GM18526 (cell line): ENCODE data around the gene CACNA2D4.

Experiments
- POLR2A ChIP-seq: IDR thresholded peaks from 3 replicates; pipeline ENCODE4 v1.6.1; 2011; ENCODE audit not compliant: insufficient read length; ENCODE audit errors: extremely low read depth

Gene CACNA2D4

DNA sequence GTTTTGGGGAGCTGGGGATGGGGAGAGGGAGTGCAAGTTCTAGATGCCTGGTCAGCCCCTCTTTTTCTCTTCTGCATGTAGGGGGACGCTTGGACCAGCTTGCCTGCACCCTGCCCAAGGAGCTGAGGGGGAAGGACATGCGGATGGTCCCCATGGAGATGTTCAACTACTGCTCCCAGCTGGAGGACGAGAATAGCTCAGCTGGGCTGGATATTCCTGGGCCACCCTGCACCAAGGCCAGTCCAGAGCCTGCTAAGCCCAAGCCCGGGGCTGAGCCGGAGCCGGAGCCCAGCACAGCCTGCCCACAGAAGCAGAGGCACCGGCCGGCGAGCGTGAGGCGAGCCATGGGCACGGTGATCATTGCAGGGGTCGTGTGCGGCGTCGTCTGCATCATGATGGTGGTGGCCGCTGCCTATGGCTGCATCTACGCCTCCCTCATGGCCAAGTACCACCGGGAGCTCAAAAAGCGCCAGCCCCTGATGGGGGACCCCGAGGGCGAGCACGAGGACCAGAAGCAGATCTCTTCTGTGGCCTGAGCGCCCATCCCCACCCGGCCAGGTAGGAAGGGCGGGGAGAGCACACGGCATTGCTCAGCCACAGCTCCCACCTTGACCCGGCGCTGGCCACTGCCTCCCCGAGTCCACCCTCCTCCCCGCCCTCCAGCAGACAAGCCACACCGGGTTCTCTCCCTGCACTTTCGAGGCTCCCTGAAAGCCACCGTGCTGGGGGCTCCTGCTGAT lies 84.1 kb downstream of the CACNA2D4 start:
- no peak for TF ChIP-seq POLR2A

GRCh38 chr12:1833596-1834028 lies 84.8 kb downstream of the CACNA2D4 start:
- no peak for TF ChIP-seq POLR2A

- no peak for TF ChIP-seq POLR2A
These were observed 85.5 kb downstream of the CACNA2D4 start for GRCh38 chr12:1832801-1833595.

DNA sequence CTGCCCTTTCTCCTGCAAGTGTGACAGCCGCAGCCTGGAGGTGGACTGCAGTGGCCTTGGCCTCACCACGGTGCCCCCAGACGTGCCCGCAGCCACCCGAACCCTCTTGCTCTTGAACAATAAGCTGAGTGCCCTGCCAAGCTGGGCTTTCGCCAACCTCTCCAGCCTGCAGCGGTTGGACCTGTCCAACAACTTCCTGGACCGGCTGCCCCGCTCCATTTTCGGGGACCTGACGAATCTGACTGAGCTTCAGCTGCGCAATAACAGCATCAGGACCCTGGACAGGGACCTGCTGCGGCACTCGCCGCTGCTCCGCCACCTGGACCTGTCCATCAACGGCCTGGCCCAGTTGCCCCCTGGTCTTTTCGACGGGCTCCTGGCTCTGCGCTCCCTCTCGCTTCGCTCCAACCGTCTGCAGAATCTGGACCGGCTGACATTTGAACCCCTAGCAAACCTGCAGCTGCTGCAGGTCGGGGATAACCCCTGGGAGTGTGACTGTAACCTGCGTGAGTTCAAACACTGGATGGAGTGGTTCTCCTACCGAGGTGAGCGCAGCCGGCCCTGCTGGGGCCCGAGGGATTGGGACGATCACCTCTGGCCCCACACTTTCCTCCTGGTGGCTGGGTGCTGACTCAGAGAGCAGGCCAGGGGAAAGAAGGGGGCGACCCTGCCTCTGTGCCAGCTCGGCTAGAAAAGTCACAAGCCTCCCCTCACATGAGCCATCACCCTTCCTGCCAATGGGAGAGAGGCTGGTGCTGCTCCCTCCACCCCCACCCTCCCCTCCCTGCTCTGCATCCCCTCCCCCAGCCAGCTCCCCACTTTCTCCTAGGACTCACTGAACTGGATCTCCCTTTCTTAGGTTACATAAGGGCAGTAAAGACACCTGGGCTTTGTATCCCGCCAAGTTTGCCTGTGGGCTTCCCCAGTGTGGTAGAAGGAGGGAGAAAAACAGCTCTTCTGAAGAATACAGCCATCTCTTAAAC lies 87.2 kb downstream of the CACNA2D4 start:
- TF ChIP-seq POLR2A, result no peak

GRCh38 chr12:1830401-1830845 lies 88.0 kb downstream of the CACNA2D4 start:
- no peak for TF ChIP-seq POLR2A

GRCh38 chr12:1829306-1829900 lies 89.0 kb downstream of the CACNA2D4 start:
- TF ChIP-seq POLR2A, result no peak

DNA sequence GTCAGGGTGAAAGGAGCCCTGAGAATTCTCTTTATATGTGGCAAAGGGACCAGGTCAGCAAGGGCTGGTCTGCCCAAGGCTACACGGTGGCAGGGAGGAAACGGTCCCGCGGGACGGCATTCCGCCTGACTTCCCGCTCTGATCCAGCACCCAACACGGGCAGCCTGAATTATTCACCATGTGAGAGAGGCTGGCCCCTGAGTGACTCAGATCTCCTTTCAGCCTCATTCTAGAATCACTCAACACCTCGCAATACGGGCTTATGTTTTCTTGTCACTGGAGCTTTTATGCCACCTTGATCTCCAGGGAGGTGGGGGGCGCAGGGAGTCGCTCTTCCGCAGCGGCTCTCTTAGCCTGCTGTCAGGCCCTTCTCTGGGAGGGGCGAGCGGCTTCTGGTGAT lies 89.6 kb downstream of the CACNA2D4 start:
- TF ChIP-seq POLR2A, result no peak

DNA sequence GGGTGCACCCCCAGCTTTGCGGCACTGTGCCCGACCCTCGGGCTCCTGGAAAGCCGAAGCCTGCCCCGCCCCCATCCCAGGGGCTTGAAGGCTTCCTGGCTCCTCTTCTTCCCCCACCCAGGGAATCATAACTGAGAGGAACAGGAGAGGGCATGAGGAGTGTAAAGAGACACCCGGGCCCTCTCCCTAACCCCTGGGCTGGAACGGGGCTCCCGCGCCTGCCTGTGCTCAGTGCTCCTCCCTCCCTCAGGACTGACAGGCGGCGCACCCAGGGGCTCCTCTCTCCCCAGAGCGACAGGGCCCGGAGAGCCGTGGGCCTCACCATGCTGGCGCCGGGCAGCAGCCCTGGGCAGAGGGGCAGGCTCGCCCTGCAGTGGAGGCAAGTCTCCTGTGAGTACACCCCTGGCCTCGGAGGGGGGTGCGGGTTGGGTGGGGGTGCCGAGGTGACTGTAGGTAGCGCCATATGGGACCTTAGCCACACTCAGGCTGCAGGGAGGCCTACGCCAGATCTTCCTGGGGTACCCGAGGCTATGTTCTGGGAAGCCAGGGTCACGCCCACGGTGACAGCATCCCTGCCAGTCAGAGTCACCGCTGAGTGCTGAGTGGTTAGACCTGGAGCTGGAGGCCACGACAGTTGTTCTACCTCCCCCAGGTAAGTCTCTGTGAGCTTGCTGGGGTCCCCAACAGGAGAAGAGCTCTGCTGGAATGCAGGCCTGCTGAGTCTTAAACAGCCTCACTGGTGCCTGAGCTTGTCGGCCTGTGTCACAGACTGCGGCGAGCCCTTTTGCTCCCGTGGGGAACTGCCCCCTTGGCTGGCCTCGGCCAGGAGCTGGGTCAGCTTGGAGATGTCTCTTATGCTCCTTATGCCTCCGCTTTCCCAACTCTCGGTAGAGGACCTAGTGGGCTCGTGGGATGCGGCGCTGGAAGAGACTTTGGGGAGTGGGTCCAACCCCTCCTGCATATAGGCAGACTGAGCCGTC lies 90.3 kb downstream of the CACNA2D4 start:
- no peak for TF ChIP-seq POLR2A

- TF ChIP-seq POLR2A, result no peak
These were observed 91.4 kb downstream of the CACNA2D4 start for GRCh38 chr12:1826867-1827705.

- TF ChIP-seq POLR2A, result no peak
These were observed 92.1 kb downstream of the CACNA2D4 start for GRCh38 chr12:1826401-1826800.

DNA sequence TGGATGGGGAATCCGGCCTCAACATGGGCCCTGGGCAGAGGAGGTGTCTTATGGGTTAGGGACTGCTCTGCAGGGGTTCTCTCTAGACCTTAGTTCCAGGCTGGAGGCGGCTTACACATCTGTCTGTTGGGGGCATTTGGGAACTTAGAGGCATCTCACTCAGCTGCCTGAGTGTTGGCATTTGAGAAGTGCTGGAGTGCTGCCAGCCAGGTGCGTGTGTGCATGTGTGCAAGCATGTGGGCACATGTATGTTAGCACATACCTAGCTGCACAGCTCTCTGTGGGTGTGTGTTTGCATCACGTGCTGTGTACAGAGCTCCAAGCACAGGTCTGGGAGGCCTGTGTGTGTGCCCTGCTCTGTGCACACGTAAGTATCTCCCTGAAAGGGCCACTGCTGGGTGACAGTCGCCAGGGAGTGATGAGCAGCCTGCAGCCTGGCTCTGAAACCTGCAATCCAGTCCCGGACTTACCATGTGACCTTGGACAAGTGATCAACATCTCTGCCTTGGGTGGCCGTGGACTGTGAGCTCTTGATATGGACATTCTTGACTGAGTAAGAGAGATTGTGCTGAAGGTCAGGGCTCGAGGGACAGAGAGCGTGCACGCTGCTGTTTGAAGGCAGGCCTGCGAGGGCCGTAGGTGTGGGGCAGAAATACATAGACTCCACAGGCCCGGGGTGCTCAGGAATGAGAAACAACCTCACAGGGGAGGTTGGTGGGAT lies 92.9 kb downstream of the CACNA2D4 start:
- no peak for TF ChIP-seq POLR2A

- no peak for TF ChIP-seq POLR2A
These were observed 95.2 kb downstream of the CACNA2D4 start for GRCh38 chr12:1823237-1823636.
